Omental fat pad (tissue), 4 donors: Measurements from ENCODE around the gene AKAP6. TPM values are rescaled to one million over a fixed set of nuclear protein-coding genes. Genes with fewer than 3 reads are reported as not detected.
"Not testable (repeated sequence)": the region's sequence is repeated elsewhere in the genome, so short reads cannot be mapped to it uniquely, and the experiment has no call there.

Experiments used
- ATAC-seq: fragments of 150-250 bp; one replicate; pipeline ENCODE4 v1.9.1; 2016; ENCODE audit warnings: mild to moderate bottlenecking, moderate library complexity; ENCODE audit not compliant: low FRiP score
- DNase-seq: peaks from one replicate; pipeline ENCODE4 v3.0.0-alpha.2; 2019; ENCODE audit warnings: low spot score
- total RNA-seq, 4 donors: library from RNA; depleted of rRNA; stranded (reverse); fragments of >200 nt; gene quantifications; one replicate each; pipeline ENCODE4 v1.1.0, GENCODE V29; 2016
- TF ChIP-seq, protein P1 (sequence below), 3 donors: fragments of 450-650 bp; IDR thresholded peaks; one replicate each; pipeline ENCODE4 v1.5.1; 2016 to 2017; ENCODE audit warnings: antibody characterized with exemption in 3 of 3, mild to moderate bottlenecking in 3 of 3, moderate library complexity in 2 of 3

Gene AKAP6
- total RNA-seq, 4 donors from 2014 or later: 3.3 to 8.7 (median 5.2) TPM

DNA sequence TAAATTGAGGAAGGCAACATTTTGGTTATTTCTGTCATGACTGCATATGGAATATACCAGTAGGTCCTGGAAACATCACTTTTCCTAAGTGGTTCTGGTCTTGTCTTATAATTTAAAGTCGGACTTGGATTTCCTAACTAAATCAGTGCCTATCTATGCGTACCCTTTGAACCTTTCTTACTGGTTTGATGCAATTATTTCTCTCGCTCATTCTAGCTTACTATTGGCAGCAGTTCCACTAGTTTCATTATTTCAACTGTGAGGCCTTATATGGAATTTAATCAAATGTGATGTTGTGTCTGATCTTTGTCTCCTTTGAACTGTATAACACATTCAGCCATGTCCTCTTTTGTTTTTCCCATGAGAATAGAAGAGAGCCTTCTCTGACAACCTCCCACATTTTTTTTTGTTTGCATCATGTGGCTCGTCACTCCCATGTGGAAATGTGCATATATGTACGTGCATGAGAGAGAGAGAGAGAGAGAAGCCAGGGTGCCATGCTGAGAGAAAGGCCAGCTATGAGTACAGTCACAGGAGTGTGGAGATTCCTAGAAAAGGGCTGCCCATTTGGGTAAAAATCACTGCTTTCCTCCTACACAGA is 48.0 kb downstream of the AKAP6 start:
- DNase-seq (no peak), ATAC-seq (no peak)
- TF ChIP-seq, protein P1, sequence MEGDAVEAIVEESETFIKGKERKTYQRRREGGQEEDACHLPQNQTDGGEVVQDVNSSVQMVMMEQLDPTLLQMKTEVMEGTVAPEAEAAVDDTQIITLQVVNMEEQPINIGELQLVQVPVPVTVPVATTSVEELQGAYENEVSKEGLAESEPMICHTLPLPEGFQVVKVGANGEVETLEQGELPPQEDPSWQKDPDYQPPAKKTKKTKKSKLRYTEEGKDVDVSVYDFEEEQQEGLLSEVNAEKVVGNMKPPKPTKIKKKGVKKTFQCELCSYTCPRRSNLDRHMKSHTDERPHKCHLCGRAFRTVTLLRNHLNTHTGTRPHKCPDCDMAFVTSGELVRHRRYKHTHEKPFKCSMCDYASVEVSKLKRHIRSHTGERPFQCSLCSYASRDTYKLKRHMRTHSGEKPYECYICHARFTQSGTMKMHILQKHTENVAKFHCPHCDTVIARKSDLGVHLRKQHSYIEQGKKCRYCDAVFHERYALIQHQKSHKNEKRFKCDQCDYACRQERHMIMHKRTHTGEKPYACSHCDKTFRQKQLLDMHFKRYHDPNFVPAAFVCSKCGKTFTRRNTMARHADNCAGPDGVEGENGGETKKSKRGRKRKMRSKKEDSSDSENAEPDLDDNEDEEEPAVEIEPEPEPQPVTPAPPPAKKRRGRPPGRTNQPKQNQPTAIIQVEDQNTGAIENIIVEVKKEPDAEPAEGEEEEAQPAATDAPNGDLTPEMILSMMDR (IDR thresholded peaks at IDR 0.05): no peak

DNA sequence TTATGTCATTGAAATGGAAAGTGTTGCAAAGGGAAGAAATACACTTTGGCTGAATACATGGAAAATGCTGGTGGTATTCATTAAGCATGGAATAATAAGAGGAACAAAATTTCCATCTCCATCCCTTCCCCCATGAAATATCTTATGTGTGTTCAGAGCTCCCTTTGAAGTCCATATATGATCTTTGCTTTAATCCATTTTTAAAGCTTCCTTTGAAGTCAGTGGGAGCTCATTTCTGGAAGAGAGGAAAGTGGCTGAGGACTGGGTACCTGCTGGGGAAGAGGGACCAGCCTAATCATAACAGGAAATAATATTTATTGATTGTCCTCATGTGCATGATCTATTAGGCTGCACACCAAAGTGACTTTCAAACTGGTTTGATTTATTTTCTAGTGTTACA is 49.2 kb downstream of the AKAP6 start:
- ATAC-seq: no peak
- no peak for DNase-seq
- TF ChIP-seq, protein P1 (IDR thresholded peaks at IDR 0.05): no peak

DNA sequence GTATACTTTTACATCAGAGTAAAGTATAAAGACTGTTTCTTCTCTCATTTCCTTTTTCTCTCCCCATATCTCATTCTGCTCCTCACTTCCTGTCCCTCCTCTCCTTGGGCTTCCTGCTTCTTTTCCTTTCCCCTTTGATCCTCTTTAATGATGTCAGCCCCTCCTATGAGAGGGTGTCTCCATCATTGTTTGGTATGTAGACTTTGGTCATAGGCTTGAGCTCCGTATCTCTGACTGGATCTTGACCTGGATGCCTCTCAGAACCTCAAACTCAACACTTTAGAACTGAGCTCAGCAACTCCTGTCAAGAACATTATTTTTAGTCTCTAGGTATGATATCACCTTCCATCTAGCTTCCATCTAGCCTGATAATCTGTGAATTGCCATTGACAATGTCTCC is 50.3 kb downstream of the AKAP6 start:
- TF ChIP-seq, protein P1 (IDR thresholded peaks at IDR 0.05): no peak
- ATAC-seq (no peak), DNase-seq (no peak)

GRCh38 chr14:32381869-32382268 is 52.8 kb downstream of the AKAP6 start:
- TF ChIP-seq, protein P1 (IDR thresholded peaks at IDR 0.05): no peak
- DNase-seq (no peak), ATAC-seq (no peak)

- ATAC-seq: no peak
- TF ChIP-seq, protein P1 (IDR thresholded peaks at IDR 0.05): no peak
- no peak for DNase-seq
Observed at GRCh38 chr14:32382704-32383103, 53.6 kb downstream of the AKAP6 start.

DNA sequence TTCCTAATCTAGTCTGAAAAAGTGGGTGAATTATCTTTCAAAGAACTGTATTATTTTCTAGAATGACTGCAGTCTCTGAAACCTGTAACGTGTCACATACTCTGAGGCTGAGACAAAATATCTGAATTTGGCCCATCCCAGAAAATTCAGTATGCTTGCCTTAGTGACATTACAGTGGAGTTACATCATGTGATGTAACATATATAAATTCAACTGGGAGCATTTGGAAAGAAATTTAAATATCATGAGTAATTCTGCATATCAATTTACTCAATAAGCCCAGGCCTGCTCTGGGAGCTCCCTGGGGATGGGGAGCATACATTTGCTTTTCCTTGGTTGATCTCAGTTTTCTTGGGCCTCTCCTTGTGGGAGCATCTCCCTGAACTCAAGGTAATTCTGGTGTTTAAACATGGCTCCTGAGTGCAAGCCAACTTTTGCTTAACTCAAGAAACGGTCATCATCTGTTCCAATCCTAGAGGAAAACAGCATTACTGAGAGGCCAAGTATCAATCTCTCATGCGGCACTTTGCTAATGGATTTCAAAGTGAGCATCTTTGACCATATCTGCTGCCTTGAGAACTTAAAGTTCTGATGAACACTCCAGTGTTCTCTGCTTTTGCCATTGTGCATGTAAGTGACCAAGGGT is 54.4 kb downstream of the AKAP6 start:
- TF ChIP-seq, protein P1 (IDR thresholded peaks at IDR 0.05): no peak
- no peak for DNase-seq
- ATAC-seq: no peak

GRCh38 chr14:32384464-32384863 is 55.4 kb downstream of the AKAP6 start:
- DNase-seq: no peak
- TF ChIP-seq, protein P1 (IDR thresholded peaks at IDR 0.05): no peak
- ATAC-seq: no peak

- not testable (repeated sequence) for DNase-seq, ATAC-seq
Observed at GRCh38 chr14:32387295-32387694, 58.2 kb downstream of the AKAP6 start.
